NCI-H526 treated with DMSO at 0.1 percent for 48 hours (cell line): ENCODE results near the gene CLEC16A.
"Not testable (repeated sequence)": the region's sequence is repeated elsewhere in the genome, so short reads cannot be mapped to it uniquely, and the experiment has no call there.

Experiments
- DNase-seq: peaks from one replicate; lab custom pipeline; 2025; lab: John Stamatoyannopoulos, UW

Gene CLEC16A

DNA sequence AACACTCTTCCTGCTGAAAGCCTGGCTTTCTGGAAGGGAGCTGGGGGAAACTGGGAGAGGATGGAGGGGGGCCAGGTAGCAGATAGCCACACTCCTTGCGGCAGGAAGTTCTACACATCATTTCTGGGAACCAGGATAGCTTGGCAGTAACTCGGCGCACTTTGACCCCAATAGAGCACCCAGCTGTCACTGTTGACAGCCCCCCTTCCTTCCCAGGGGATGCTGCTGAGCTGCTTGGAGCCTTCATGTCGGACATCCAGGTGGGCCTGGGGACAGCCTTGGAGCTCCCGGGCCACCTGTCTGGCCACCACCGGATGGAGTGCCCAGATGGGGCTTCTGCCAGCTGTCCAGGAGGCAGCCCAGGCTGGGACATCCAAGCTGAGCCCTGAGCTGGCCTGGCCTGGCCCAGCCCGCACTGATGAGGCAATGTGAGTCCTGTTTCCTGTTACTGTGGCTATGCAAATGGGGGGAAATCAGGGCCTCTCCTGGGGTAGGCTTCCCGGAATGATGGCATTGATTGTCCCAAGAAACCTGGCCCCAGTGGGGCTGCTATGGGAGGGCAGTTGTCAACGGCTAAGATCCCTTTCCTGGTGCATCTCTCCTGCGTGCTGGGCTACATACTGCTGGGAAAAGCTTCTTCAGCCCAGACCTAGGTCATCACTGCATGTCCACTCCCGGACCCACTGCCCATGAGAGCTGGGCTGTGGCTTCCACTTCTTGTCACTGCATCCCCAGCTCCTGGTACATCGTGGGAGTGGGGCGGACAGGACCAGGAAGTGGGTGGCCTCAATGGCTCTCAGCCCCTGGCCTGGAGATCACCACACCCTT is 261.6 kb downstream of the CLEC16A start:
- no peak for DNase-seq

DNA sequence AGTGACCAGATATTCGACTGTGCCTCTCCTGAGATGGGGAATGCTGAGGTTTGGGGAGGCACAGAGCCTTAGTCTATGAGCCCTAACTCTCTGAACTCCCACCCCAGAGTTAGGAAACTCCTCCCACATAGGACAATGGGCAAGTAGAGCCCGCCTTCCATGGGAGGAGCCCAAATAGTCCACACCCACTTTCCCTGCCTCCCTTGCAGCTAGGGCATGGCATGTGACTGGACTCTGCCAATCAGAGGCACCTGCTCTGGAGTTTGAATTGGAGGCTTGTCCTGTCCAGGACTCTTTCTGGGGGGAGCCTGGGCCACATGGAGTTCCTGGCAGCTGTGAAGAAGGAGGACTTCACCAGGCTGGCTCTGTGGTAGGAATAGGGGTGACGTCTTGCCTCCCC is 263.3 kb downstream of the CLEC16A start:
- no peak for DNase-seq

- DNase-seq, result no peak
Observed at GRCh38 chr16:11208916-11209665, 264.7 kb downstream of the CLEC16A start.

GRCh38 chr16:11210260-11210659 is 265.9 kb downstream of the CLEC16A start:
- DNase-seq, result no peak

- no peak for DNase-seq
Observed at GRCh38 chr16:11211061-11211976, 267.0 kb downstream of the CLEC16A start.

GRCh38 chr16:11211977-11212797 is 267.8 kb downstream of the CLEC16A start:
- no peak for DNase-seq

- DNase-seq, result no peak
Observed at GRCh38 chr16:11212798-11213196, 268.4 kb downstream of the CLEC16A start.

DNA sequence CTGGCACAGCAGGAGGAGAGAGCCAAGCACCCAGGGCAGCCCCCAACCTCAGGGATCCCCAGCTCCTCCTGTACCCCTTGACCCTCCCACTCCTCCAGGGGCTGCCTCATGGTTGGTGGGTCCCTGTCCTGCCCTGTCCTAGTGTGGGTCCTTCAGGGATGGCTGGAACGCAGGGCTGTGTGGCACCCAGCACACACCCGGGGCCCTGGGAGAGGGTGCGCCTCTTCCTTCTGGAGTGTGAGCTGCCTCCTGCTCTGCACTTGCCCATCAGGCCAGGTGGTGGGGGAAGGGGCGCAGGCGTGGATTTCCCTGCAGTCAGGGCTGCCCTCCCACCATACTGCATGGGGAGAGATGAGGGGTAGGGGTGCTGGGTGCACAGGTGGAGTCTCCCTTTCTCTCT is 269.0 kb downstream of the CLEC16A start:
- DNase-seq, result no peak

DNA sequence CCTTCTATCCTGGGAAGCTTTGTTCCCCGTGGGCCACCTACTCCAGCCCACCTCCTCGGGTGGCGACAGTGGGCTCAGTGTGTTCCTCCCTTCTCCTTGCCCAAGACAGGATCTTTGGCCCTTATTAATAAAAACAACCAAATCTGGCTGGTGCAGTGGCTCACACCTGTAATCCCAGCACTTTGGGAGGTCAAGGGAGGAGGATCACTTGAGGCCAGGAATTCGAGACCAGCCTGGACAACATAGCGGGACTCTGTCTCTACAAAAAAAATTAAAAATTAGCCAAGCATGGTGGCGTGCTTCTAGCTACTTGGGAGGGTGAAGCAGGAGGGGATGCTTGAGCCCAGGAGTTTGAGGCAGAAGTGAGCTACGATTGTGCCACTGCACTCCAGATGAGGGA is 269.4 kb downstream of the CLEC16A start:
- DNase-seq, result no peak

GRCh38 chr16:11215935-11216556 is 271.7 kb downstream of the CLEC16A start:
- no peak for DNase-seq

DNA sequence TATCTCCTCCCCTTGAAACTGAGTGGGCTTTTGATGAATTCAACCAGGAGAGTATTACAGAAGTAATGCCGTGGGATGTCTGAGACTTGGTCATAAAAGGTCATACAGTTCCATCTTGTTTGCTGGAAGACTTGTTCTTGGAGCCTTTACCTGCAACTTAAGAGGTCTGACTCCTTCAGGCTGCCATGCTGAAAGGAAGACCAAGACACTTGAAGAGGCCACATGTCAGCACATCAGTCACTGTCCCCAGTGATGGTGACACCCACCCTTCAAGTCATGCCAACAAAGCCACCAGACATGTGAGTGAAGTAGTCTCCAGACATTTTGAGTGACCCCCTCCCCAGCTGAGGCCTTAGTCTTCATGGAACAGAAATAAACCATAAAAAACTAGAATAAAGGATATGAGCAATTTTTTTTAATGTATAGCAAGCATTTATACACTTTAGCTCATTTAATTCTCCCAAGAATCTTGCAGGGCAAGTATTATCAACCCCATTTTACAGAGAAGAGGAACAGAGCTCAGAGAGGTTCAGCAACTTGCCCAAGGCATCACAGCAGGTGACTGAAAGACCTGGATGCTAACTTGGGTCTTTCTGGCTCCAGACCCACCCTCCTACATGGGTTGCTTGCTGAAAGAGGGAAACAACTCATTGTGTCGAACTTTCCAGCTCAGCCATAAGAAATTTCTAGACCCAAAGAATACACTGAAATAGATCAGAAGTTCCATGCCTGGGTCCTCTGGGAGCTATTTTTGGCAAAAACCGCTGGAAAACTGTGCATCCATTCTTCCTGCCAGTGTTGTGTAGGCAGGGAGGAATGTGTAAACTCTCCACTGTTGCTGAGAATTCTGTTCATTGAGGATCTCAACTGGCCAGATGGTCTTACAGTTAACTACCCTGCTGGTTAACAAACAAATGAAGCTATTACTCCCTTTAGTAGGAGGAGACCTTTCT is 273.6 kb downstream of the CLEC16A start:
- DNase-seq, result no peak

DNA sequence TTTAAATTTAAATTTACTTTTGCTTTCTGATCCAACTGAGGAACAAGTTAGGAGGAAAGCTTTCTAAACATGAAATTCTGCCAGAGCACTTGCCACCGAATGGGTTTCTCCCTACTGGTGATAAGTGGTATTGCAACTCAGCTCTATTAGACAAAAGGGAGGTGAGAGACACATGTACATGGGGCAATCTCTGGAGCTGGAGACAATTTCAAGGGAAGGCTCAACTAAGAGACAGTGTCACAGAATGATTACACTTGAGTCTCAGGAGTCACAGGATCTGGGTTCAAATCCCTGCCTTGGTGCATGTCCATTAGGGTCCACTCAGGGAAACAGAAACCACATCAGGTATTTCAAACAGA is 274.2 kb downstream of the CLEC16A start:
- no peak for DNase-seq

DNA sequence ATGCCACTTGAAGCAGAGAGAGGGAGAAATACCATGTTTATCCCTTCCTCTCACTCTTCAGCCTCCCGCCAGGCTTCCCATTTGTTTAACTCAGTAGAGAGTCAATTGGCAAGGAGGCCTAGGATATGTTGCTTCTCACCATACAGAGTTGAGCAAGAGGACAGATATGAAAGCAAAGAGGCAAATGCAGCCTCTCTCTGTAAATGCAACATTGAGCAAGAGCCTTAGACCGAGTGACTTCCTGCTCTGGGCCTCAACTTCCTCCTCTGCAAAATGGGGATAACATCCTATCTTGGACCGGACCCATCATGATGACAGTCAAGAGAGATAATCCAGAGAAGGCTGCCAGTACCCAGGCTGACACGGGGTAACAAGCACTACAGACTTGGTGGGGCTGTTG is 274.8 kb downstream of the CLEC16A start:
- DNase-seq, result no peak

DNA sequence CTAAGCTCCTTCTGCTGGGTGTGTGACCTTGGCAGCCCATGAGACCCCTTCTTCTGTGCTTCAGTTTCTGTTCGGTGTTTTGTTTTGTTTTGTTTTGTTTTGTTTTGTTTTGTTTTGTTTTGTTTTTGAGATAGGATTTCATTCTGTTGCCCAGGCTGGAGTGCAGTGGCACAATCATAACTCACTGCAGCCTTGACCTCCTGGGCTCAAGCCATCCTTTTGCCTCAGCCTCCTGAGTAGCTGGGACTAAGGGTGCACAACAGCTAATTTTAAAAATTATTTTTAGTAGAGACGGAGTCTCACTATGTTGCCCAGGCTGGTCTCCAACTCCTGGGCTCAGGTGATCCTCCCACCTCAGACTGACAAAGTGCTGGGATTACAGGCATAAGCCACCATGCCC is 276.1 kb downstream of the CLEC16A start:
- DNase-seq, result not testable (repeated sequence)

- DNase-seq, result no peak
Observed at GRCh38 chr16:11224096-11224893, 279.9 kb downstream of the CLEC16A start.

DNA sequence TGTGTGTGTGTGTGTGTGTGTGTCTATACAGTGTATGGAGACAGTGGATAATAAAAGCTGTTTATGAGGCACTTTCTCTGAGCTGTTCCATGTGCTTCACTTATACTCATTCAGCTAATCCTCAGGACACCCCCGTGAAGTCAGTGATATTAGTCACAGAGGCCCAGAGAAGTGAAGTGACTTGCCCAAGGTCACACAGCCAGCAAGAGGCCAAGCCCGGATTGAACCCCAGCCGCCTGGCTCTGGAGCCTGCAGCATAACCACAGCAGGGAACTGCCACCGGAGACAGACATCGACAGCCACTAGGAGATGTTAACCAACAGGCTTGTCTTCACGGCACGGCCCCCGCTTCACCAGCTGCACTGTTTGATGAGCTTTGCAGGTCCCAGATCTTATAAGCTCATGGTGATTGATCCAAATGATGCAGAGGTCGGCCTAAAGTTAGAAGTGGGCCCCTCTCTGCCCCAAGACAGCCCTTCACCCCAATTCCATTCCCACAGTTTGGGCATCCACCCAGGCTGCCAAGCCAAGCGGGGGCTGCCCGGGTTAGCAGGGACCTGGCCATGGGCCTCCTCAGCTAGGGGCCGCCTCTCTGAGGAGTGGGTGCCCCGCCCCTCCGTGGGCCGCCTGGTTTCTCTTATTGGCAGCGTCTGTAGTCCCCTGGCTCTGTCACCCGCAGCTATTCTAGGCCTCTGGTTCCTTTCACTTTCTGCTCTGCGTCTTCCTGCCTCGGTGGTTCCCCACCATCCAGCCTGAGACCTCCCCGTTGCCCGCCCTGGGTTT is 280.7 kb downstream of the CLEC16A start:
- no peak for DNase-seq

DNA sequence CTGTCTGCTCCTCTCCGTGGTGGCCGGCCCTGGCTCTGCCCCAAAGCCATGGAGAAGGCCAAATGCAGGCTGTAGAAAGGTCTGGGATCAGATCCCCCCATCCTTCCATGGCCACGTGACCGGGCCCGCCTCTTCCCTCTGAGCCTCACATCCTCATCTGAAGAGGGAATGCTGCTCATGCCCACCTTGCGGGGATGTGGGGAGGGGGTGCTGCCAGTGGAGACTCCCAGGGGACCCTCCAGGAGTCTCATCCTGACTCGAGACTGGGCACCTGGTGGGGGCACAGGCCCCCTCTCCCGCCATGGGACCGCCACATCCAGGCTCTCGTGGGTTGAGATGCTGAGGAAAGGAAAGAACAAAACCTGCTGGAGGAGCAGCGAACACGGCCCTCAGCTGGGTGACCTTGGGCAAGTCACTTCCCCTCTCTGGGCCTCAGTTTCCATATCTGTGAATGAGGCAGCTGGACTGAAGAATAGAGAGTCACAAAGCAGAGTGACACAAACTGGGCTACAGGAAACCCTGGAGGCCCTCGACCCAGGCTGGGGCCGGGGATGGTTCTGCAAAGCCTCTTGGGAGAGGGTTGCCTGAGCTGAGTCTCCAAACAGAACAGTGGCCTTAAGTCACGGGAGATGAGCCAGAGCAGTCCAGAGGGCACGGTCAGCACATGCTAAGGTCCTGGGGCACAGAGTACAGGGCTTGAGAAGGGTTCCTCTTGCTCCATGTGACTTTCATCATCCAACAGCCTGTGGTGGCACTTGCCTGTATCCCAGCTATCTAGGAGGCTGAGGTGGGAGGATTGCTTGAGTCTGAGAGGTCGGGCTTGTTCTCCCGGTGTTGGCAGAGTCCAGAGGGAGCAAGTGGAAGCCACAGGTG is 281.5 kb downstream of the CLEC16A start:
- no peak for DNase-seq
